ENCODE results near the gene ENPP6.

Gene ENPP6

DNA sequence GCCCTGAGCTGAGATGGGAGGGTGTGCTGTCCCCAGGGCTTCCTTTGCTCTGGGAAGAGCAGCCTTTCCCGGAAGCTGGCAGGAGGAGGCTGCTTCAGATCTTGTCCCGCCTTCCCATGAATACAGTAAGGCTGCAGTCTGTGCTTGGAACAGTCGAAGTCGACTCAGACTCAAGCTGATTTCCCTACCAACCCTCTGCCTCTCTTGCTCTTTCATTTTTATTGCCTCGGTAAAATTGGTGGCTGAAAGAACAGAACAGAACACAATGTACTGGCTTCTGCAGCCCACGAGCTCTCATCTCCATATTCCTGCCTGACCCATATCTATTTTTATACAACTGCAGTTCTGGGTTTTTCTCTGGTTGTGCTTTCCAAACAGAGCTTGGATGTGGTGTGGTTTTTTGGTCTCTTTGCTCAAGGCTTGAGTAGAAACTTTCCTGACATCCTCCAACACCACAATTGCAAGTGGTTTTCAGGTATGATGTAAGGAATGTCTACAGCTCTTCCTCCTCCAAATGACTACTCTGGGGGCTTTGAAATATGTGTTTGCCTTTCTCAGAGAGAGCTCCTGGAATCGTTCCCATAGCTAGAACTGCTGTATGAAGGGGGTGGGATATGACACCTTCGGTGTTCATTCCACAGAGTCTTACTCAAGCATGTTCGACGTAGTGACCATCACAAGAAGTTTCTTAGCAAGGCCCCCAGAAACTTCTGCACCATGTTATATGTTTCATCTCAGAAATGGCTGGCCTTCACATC, 61.3 kb downstream of the ENPP6 start:
- TF ChIP-seq, protein P1, sequence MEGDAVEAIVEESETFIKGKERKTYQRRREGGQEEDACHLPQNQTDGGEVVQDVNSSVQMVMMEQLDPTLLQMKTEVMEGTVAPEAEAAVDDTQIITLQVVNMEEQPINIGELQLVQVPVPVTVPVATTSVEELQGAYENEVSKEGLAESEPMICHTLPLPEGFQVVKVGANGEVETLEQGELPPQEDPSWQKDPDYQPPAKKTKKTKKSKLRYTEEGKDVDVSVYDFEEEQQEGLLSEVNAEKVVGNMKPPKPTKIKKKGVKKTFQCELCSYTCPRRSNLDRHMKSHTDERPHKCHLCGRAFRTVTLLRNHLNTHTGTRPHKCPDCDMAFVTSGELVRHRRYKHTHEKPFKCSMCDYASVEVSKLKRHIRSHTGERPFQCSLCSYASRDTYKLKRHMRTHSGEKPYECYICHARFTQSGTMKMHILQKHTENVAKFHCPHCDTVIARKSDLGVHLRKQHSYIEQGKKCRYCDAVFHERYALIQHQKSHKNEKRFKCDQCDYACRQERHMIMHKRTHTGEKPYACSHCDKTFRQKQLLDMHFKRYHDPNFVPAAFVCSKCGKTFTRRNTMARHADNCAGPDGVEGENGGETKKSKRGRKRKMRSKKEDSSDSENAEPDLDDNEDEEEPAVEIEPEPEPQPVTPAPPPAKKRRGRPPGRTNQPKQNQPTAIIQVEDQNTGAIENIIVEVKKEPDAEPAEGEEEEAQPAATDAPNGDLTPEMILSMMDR (IDR thresholded peaks at IDR 0.05), result no peak
- DNase-seq, result no peak
- Mint-ChIP-seq H3K4me1 (no peaks in the 10 kb centered on the region), H3K9me3 (peaks cover 6% of the 10 kb centered on the region), H3K27me3 (ENCODE audit: low read depth, poor library complexity) (peaks cover 17% of the 10 kb centered on the region), H3K27ac (no peak overlapping the region), H3K4me3 (no peak overlapping the region), H3K36me3 (ENCODE audit: low read depth) (no peaks in the 10 kb centered on the region)

DNA sequence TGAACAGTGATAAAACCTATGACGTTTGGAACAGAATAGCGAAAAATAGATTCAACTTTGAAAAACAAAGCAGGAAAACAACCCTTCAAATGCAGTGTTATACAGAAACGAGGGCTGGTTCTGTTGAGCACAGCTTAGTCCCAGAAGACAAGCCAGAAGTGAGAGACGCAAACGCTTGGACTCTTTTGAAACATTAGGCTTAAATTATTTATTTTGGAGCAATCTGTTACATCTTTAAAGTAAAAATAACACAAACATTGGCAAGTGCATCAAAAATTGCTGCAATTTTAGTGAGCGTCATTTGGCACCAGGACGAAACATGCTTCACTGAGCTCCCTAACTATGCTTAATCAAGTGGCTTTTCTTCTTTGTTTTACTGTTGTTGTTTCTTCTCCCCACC, 63.5 kb downstream of the ENPP6 start:
- no peaks in the 10 kb centered on the region for H3K4me1 Mint-ChIP-seq
- no peaks in the 10 kb centered on the region for H3K36me3 Mint-ChIP-seq (ENCODE audit: low read depth)
- no peak overlapping the region for H3K4me3 Mint-ChIP-seq
- no peak overlapping the region for H3K27ac Mint-ChIP-seq
- TF ChIP-seq, protein P1 (IDR thresholded peaks at IDR 0.05), result no peak
- H3K27me3 Mint-ChIP-seq (ENCODE audit: low read depth, poor library complexity), result peaks cover 21% of the 10 kb centered on the region
- DNase-seq, result no peak
- no peaks in the 10 kb centered on the region for H3K9me3 Mint-ChIP-seq

DNA sequence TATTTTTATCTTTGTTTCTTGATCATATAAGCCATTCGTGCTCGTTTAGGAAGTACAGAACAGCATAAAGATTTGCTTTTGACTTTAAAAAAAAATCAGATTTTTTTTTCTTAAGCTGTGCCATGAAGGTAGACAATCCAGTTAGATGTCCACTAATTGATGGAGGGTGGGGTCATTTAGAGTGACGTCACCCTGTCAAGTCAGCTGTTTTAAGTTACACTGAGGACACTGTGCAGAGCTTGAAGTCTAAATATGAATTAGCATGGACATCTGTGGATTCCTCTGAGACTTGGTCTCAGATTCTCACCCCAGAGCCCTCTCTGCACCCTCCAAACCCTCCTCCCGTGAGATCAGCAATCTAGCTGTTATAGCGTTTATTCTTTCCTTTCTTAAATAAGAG, 63.9 kb downstream of the ENPP6 start:
- Mint-ChIP-seq H3K4me1 (no peaks in the 10 kb centered on the region), H3K9me3 (no peaks in the 10 kb centered on the region), H3K27ac (no peak overlapping the region), H3K27me3 (ENCODE audit: low read depth, poor library complexity) (peaks cover 23% of the 10 kb centered on the region), H3K36me3 (ENCODE audit: low read depth) (no peaks in the 10 kb centered on the region), H3K4me3 (no peak overlapping the region)
- TF ChIP-seq, protein P1 (IDR thresholded peaks at IDR 0.05), result no peak
- no peak for DNase-seq

DNA sequence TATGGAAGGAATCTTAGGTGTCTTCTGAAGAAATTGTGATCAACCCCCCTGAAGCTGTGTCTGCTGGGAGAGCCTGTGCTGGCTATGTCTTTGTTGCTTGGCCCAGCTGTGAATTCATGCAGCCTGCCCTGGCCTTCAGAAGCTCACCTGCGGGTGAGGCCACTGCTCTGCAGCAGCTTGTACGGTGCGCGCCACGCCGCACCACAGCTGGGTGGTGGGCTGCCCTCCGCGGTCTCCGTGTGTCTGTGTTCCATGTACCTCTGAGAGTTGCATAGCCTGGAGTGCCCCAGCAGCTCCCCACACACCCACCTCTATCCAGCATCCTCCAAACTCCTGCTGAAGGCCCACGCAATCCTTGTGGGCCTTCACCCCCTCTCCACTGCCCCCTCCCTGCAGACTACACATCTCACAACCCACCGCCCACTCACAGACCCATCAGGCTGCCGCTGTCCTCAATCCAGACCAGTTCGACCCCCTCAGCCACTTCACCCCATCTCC, 65.6 kb downstream of the ENPP6 start:
- DNase-seq, result no peak
- Mint-ChIP-seq H3K27ac (no peak overlapping the region), H3K9me3 (no peaks in the 10 kb centered on the region), H3K4me3 (no peak overlapping the region), H3K36me3 (ENCODE audit: low read depth) (no peaks in the 10 kb centered on the region), H3K4me1 (no peaks in the 10 kb centered on the region), H3K27me3 (ENCODE audit: low read depth, poor library complexity) (peaks cover 25% of the 10 kb centered on the region)
- TF ChIP-seq, protein P1 (IDR thresholded peaks at IDR 0.05), result no peak

DNA sequence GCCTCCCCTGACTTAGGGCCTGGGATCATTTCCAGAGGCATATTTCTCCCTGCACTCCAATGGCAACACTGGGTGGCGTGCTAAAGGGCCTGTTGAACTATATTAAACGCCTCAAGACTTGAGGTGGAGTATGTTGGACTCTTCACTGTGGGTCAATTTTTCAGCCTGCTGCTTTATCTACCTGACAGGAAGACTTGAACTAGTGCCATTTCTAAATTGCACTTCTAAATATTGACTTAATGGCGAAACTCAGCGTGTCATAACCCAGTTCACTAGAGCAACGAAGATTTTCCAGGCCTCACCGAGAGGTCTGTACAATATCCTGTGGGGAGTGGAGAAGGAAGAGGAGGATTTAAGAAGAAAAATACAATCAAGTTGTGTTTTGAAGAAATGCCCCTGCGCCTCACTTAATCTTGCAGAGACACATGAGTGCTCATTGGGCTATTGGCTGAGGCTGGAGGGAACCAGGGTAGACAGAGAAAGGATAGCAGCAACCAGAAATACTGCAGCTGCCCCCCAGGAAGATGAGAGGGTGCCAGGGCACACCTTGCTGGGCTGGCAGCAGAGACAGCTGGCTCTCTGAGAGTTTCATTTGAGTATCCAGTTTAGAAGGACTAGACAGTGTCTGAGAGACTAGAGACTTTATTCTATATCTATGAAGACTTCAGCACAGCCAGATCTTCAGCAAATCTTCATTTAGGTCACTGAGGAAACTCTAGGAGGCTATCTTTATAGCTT, 67.4 kb downstream of the ENPP6 start:
- Mint-ChIP-seq H3K9me3 (no peaks in the 10 kb centered on the region), H3K36me3 (ENCODE audit: low read depth) (no peaks in the 10 kb centered on the region), H3K27me3 (ENCODE audit: low read depth, poor library complexity) (peaks cover 16% of the 10 kb centered on the region), H3K4me1 (peaks cover 2% of the 10 kb centered on the region), H3K27ac (no peak overlapping the region), H3K4me3 (no peak overlapping the region)
- no peak for DNase-seq
- TF ChIP-seq, protein P1 (IDR thresholded peaks at IDR 0.05), result no peak
